ENCODE data around the gene SHROOM4. TPM values are rescaled to one million over a fixed set of nuclear protein-coding genes. Genes with fewer than 3 reads are reported as not detected.

SHROOM4 gene
- total RNA-seq, 1 donor, result 0.43 TPM

- TF ChIP-seq CTCF (IDR thresholded peaks at IDR 0.05; ENCODE audit: insufficient read depth, low read depth, low read length), result no peak
- no peak for DNase-seq (ENCODE audit: low read depth)
- no peak overlapping the region for H3K4me3 ChIP-seq (ENCODE audit: low read depth, low read length)
These were observed 77.3 kb downstream of the SHROOM4 start for GRCh38 chrX:50736656-50737055.

- no peak for DNase-seq (ENCODE audit: low read depth)
- TF ChIP-seq CTCF (IDR thresholded peaks at IDR 0.05; ENCODE audit: insufficient read depth, low read depth, low read length), result no peak
- no peak overlapping the region for H3K4me3 ChIP-seq (ENCODE audit: low read depth, low read length)
These were observed 87.7 kb downstream of the SHROOM4 start for GRCh38 chrX:50726296-50726695.

- no peak for DNase-seq (ENCODE audit: low read depth)
- no peak overlapping the region for H3K4me3 ChIP-seq (ENCODE audit: low read depth, low read length)
- TF ChIP-seq CTCF (IDR thresholded peaks at IDR 0.05; ENCODE audit: insufficient read depth, low read depth, low read length), result no peak
These were observed 88.7 kb downstream of the SHROOM4 start for GRCh38 chrX:50725310-50725709.

- TF ChIP-seq CTCF (IDR thresholded peaks at IDR 0.05; ENCODE audit: insufficient read depth, low read depth, low read length), result no peak
- DNase-seq (ENCODE audit: low read depth), result no peak
- no peak overlapping the region for H3K4me3 ChIP-seq (ENCODE audit: low read depth, low read length)
These were observed 91.0 kb downstream of the SHROOM4 start for GRCh38 chrX:50723006-50723405.

- no peak overlapping the region for H3K4me3 ChIP-seq (ENCODE audit: low read depth, low read length)
- no peak for DNase-seq (ENCODE audit: low read depth)
- no peak for TF ChIP-seq CTCF (IDR thresholded peaks at IDR 0.05; ENCODE audit: insufficient read depth, low read depth, low read length)
These were observed 92.1 kb downstream of the SHROOM4 start for GRCh38 chrX:50721764-50722521.

GRCh38 chrX:50719614-50720013, 94.4 kb downstream of the SHROOM4 start:
- no peak for TF ChIP-seq CTCF (IDR thresholded peaks at IDR 0.05; ENCODE audit: insufficient read depth, low read depth, low read length)
- no peak for DNase-seq (ENCODE audit: low read depth)
- no peak overlapping the region for H3K4me3 ChIP-seq (ENCODE audit: low read depth, low read length)

- no peak for DNase-seq (ENCODE audit: low read depth)
- no peak overlapping the region for H3K4me3 ChIP-seq (ENCODE audit: low read depth, low read length)
- TF ChIP-seq CTCF (IDR thresholded peaks at IDR 0.05; ENCODE audit: insufficient read depth, low read depth, low read length), result no peak
These were observed 95.2 kb downstream of the SHROOM4 start for GRCh38 chrX:50718776-50719175.
